ENCODE results near the gene PTH2R. TPM values are rescaled to one million over a fixed set of nuclear protein-coding genes. Genes with fewer than 3 reads are reported as not detected.

Gene PTH2R
- total and polyA plus RNA-seq, 2 of the 13 experiments (the other 11 are each of a cell fraction or from before 2014, with no cell fraction given), result 0.04 TPM; not detected in 1

GRCh38 chr2:208386541-208386940 lies 20.1 kb upstream of the PTH2R start:
- H3K9ac ChIP-seq (ENCODE audit: insufficient read depth, low read depth, low read length), result no peak overlapping the region
- in situ Hi-C loops (cut with HindIII; ENCODE audit: extremely low pct_ligation_motif_present, low pct_unique_long_range_greater_than_20kb), result loop anchor here (25.0 kb wide), 1 partner anchor 1801 kb away; no protein-coding TSS in a partner anchor
- H3K4me1 ChIP-seq (ENCODE audit: insufficient read depth, low read length), result no peaks in the 10 kb centered on the region
- ATAC-seq (no peak), FAIRE-seq (no peak), DNase-seq (ENCODE audit: low spot score) (no peak)
- POLR2A ChIA-PET, result no interaction called here
- intact Hi-C loops (cut with micrococcal nuclease; ENCODE audit: unreplicated experiment), result no loop called here
- TF ChIP-seq GATAD2A (CRISPR knock-in tag; IDR thresholded peaks at IDR 0.05), result no peak
- no peak for TF ChIP-seq ZBTB2 (CRISPR knock-in tag; IDR thresholded peaks at IDR 0.05; ENCODE audit: low read depth)
- TF ChIP-seq MED8 (CRISPR knock-in tag; IDR thresholded peaks at IDR 0.05; ENCODE audit: insufficient replicate concordance), result no peak
- no peak for TF ChIP-seq ZNF407 (CRISPR knock-in tag; IDR thresholded peaks at IDR 0.05; ENCODE audit: not compliant biosample characterization)
- TF ChIP-seq ZNF740 (CRISPR knock-in tag; IDR thresholded peaks at IDR 0.05), result no peak
- TF ChIP-seq ZSCAN22 (CRISPR knock-in tag; IDR thresholded peaks at IDR 0.05), result no peak
- no peak for TF ChIP-seq ZFY (CRISPR knock-in tag; IDR thresholded peaks at IDR 0.05)
- TF ChIP-seq SP2 (CRISPR knock-in tag; IDR thresholded peaks at IDR 0.05), result no peak
- H3K4me3 ChIP-seq (replicated peaks in 1 of 3; ENCODE audit: insufficient read depth in 1 of 3, low read depth in 2 of 3, low read length in 3 of 3), result no peak overlapping the region
- peaks cover 0 to 5% of the 10 kb centered on the region in 2 experiments; a peak in 1 of 5 replicates for H3K27me3 ChIP-seq (ENCODE audit: control insufficient read depth in 1 of 2, insufficient read depth in 2 of 2, low read length in 2 of 2)
- no peaks in the 10 kb centered on the region for H4K20me1 ChIP-seq (ENCODE audit: insufficient read depth, low read length)
- no TSS peak for BruUV-seq (replicated peaks)
- WGBS (ENCODE audit: low lambda C conversion rate), result 7% methylated on average over 2 of the region's 2 CpGs
- no peak overlapping the region for H3K4me2 ChIP-seq (ENCODE audit: low read depth, low read length)
- no peak overlapping the region for H2AFZ ChIP-seq (ENCODE audit: low read length)
- no peaks in the 10 kb centered on the region for H3K9me3 ChIP-seq (ENCODE audit: low read length)
- no peaks in the 10 kb centered on the region for H3K36me3 ChIP-seq (replicated peaks in 1 of 2; ENCODE audit: control insufficient read depth in 1 of 2, insufficient read depth in 2 of 2, low read length in 2 of 2)
- no peak overlapping the region for H3K27ac ChIP-seq (ENCODE audit: extremely low read length, insufficient read depth, low read length)
- CTCF ChIA-PET (ENCODE audit: low intra/inter-chr PET ratio, low total read pairs), result no interaction called here
- H3K79me2 ChIP-seq (ENCODE audit: insufficient read depth, low read length), result no peaks in the 10 kb centered on the region

Measured in HepG2 (cell line).